Measurements from ENCODE around the gene USP6NL. TPM values are rescaled to one million over a fixed set of nuclear protein-coding genes. Genes with fewer than 3 reads are reported as not detected.

The USP6NL gene
- total and polyA plus RNA-seq, 7 donors = 1.8 to 5.4 (median 2.9) TPM

GRCh38 chr10:11506247-11506789 is 105.1 kb downstream of the USP6NL start:
- Histone ChIP-seq H3K36me3 (ENCODE audit: insufficient read depth in 1 of 2, low read depth in 1 of 2) (no peaks in the 10 kb centered on the region), H3K9me3 (no peaks in the 10 kb centered on the region), H3K4me1 (no peaks in the 10 kb centered on the region), H3K27ac (no peak overlapping the region), H3K4me3 (no peak overlapping the region), H3K27me3 (ENCODE audit: insufficient read depth in 3 of 3, low read length in 2 of 3) (no peaks in the 10 kb centered on the region)
- DNase-seq (no peak), ATAC-seq (no peak)
- TF ChIP-seq CTCF (IDR thresholded peaks at IDR 0.05) = no peak
- WGBS, 3 donors = 84 to 98% (median 85%) methylated on average over 3 of the region's 3 CpGs
- intact Hi-C loops (cut with DNase I) = no loop called here

GRCh38 chr10:11505639-11506038 is 105.8 kb downstream of the USP6NL start:
- Histone ChIP-seq H3K36me3 (ENCODE audit: insufficient read depth in 1 of 2, low read depth in 1 of 2) (no peaks in the 10 kb centered on the region), H3K4me1 (no peaks in the 10 kb centered on the region), H3K4me3 (no peak overlapping the region), H3K27me3 (ENCODE audit: insufficient read depth in 3 of 3, low read length in 2 of 3) (no peaks in the 10 kb centered on the region), H3K9me3 (no peaks in the 10 kb centered on the region), H3K27ac (no peak overlapping the region)
- no peak for TF ChIP-seq CTCF (IDR thresholded peaks at IDR 0.05)
- no peak for ATAC-seq
- no peak for DNase-seq
- WGBS, 3 donors = 86 to 91% (median 88%) methylated on average over 3 of the region's 3 CpGs
- intact Hi-C loops (cut with DNase I) = no loop called here

- Histone ChIP-seq H3K9me3 (no peaks in the 10 kb centered on the region), H3K4me1 (no peaks in the 10 kb centered on the region), H3K27ac (no peak overlapping the region), H3K27me3 (ENCODE audit: insufficient read depth in 3 of 3, low read length in 2 of 3) (no peaks in the 10 kb centered on the region), H3K36me3 (ENCODE audit: insufficient read depth in 1 of 2, low read depth in 1 of 2) (no peaks in the 10 kb centered on the region), H3K4me3 (no peak overlapping the region)
- intact Hi-C loops (cut with DNase I) = no loop called here
- ATAC-seq (no peak), DNase-seq (no peak)
- WGBS, 3 donors = 93 to 96% (median 95%) methylated on average over 7 of the region's 7 CpGs
- no peak for TF ChIP-seq CTCF (IDR thresholded peaks at IDR 0.05)
Measured at GRCh38 chr10:11504566-11505285, 106.7 kb downstream of the USP6NL start.

GRCh38 chr10:11501600-11501999 is 109.8 kb downstream of the USP6NL start:
- intact Hi-C loops (cut with DNase I) = no loop called here
- H3K27ac ChIP-seq = no peak overlapping the region
- ATAC-seq (no peak), DNase-seq (no peak)
- no peaks in the 10 kb centered on the region for H3K27me3 ChIP-seq (ENCODE audit: insufficient read depth in 3 of 3, low read length in 2 of 3)
- no peak overlapping the region for H3K4me3 ChIP-seq
- TF ChIP-seq CTCF (IDR thresholded peaks at IDR 0.05) = no peak
- H3K36me3 ChIP-seq (ENCODE audit: insufficient read depth in 1 of 2, low read depth in 1 of 2) = no peaks in the 10 kb centered on the region
- WGBS, 3 donors = 84 to 99% (median 95%) methylated on average over 3 of the region's 3 CpGs
- no peaks in the 10 kb centered on the region for H3K9me3 ChIP-seq
- no peaks in the 10 kb centered on the region for H3K4me1 ChIP-seq

Data from psoas muscle (tissue), 8 donors.